RWPE1 (cell line): ENCODE results near the gene PAK1.

Experiments used
- CTCF ChIA-PET: fragments of 350-600 bp; sonication (Branson Sonifier 250); formaldehyde crosslinking; extraction: SDS; loops from one replicate; lab custom pipeline; 2021; lab: Yijun Ruan, JAX
- POLR2A ChIA-PET: fragments of 400-600 bp; formaldehyde crosslinking; extraction: SDS; loops from one replicate; lab custom pipeline; 2020; ENCODE audit warnings: antibody characterized with exemption; ENCODE audit not compliant: low non-redundant PET; lab: Yijun Ruan, JAX
- DNase-seq: peaks from one replicate; pipeline ENCODE4 v3.0.0; 2012; ENCODE audit warnings: low spot score
- H3K27ac ChIP-seq: fragments of 450-650 bp; 2 replicates; pipeline ENCODE4 v1.5.1; 2017
- CTCF ChIP-seq: fragments of 450-650 bp; conservative IDR thresholded peaks from 2 replicates; pipeline ENCODE4 v1.5.1; 2017; ENCODE audit warnings: low read depth, mild to moderate bottlenecking

PAK1 gene

GRCh38 chr11:77347948-77348347, 125.9 kb downstream of the PAK1 start:
- TF ChIP-seq CTCF, result no peak
- ChIA-PET CTCF (no interaction called here), POLR2A (no interaction called here)
- no peak for DNase-seq
- no peak overlapping the region for H3K27ac ChIP-seq

GRCh38 chr11:77346906-77347603, 126.8 kb downstream of the PAK1 start:
- no peak for DNase-seq
- TF ChIP-seq CTCF, result no peak
- H3K27ac ChIP-seq, result no peak overlapping the region
- ChIA-PET CTCF (no interaction called here), POLR2A (no interaction called here)

- DNase-seq, result no peak
- CTCF ChIA-PET, result no interaction called here
- no peak overlapping the region for H3K27ac ChIP-seq
- no peak for TF ChIP-seq CTCF
- POLR2A ChIA-PET, result no interaction called here
Observed at GRCh38 chr11:77345621-77346020, 128.3 kb downstream of the PAK1 start.

DNA sequence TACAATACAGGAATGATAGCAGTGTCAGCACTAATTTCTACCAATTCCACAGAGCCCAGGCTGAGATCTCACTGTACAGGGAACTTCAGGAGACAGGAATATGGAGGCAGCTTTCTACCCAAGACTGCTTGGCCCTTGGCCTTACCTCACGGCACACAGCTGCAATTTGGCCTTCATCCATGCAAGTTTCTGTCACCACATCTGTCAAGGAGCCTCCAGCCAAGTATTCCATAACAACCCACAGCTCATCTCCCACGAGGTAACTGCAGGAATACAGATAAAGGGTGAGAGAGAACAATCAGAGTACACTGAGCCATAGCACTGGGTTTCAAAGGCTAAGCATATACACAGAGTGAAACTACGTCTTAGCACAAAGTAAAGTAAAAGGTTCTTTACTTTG, 133.4 kb downstream of the PAK1 start:
- no peak overlapping the region for H3K27ac ChIP-seq
- TF ChIP-seq CTCF, result no peak
- no peak for DNase-seq
- POLR2A ChIA-PET, result no interaction called here
- CTCF ChIA-PET, result no interaction called here

GRCh38 chr11:77332259-77332658, 141.6 kb downstream of the PAK1 start:
- ChIA-PET POLR2A (no interaction called here), CTCF (interaction anchor here (0.6 kb wide), 1 partner anchor 315 kb away, joined by 6 read pairs; no protein-coding TSS in a partner anchor)
- H3K27ac ChIP-seq, result no peak overlapping the region
- DNase-seq, result no peak
- no peak for TF ChIP-seq CTCF

- POLR2A ChIA-PET, result no interaction called here
- no peak for DNase-seq
- no peak overlapping the region for H3K27ac ChIP-seq
- TF ChIP-seq CTCF, result no peak
- CTCF ChIA-PET, result no interaction called here
Observed at GRCh38 chr11:77325159-77325558, 148.7 kb downstream of the PAK1 start.

DNA sequence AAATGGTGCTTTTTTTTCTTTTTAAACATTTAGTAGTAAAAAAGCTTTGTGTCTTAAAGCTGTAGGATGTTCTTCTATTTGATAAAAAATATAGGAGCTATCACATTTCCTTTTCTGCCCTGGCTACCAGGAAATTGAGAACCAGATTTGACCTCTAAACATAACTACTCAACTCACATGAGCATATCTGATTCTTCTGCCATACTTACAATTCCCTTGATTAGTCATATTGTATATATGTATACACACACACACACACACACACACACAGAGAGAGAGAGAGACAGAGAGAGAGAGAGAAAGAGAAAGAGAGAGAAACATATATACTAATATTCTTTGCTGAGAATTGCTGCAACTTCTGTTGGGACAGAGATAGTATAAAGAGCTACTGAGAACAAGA, 149.4 kb downstream of the PAK1 start:
- TF ChIP-seq CTCF, result no peak
- ChIA-PET CTCF (no interaction called here), POLR2A (no interaction called here)
- DNase-seq, result no peak
- H3K27ac ChIP-seq, result no peak overlapping the region
